Heart right ventricle (tissue), 16 donors: Measurements from ENCODE around the gene SARDH. TPM values are rescaled to one million over a fixed set of nuclear protein-coding genes. Genes with fewer than 3 reads are reported as not detected.
"Not testable (repeated sequence)": the region's sequence is repeated elsewhere in the genome, so short reads cannot be mapped to it uniquely, and the experiment has no call there.

ENCODE experiments used
- ATAC-seq, 8 donors: fragments of 200-7000 bp; cut with Tn5 transposase; one replicate each; pipeline ENCODE4 v1.9.1; 2020; ENCODE audit warnings: mild to moderate bottlenecking in 8 of 8, moderate library complexity in 8 of 8, moderate number of reproducible peaks in 1 of 8
- DNase-seq, 2 donors: peaks; one replicate each; pipeline ENCODE4 v3.0.0-alpha.2; 2020
- H3K27ac ChIP-seq, 10 donors: fragments of 200-600 bp; sonication (generic) in 2 of 10; one replicate each; pipeline versions ENCODE4 v1.5.0 to v1.8.0; 2020 to 2022; ENCODE audit warnings: mild to moderate bottlenecking in 3 of 10
- H3K27me3 ChIP-seq, 7 donors: fragments of 200-600 bp; one replicate each; pipeline ENCODE4 v1.8.0; 2021 to 2022; ENCODE audit warnings: mild to moderate bottlenecking in 2 of 7
- H3K36me3 ChIP-seq, 9 donors: fragments of 200-600 bp; sonication (generic) in 1 of 9; one replicate each; pipeline versions ENCODE4 v1.5.0 to v1.8.0; 2020 to 2022; ENCODE audit warnings: mild to moderate bottlenecking in 2 of 9
- H3K4me1 ChIP-seq, 9 donors: fragments of 200-600 bp; sonication (generic) in 1 of 9; one replicate each; pipeline versions ENCODE4 v1.5.0 to v1.8.0; 2020 to 2022; ENCODE audit warnings: mild to moderate bottlenecking in 4 of 9
- H3K4me3 ChIP-seq, 10 donors: fragments of 200-600 bp; sonication (generic) in 2 of 10; one replicate each; pipeline versions ENCODE4 v1.5.0 to v1.8.0; 2020 to 2022; ENCODE audit warnings: mild to moderate bottlenecking in 7 of 10, moderate library complexity in 2 of 10
- H3K9me3 ChIP-seq, 11 donors: fragments of 200-600 bp in 10 of 11; sonication (generic) in 2 of 11; one replicate each; pipeline versions ENCODE4 v1.5.0 to v1.8.0; 2013 to 2022; ENCODE audit warnings: mild to moderate bottlenecking in 2 of 11, control low read depth in 1 of 11, moderate library complexity in 1 of 11
- CTCF ChIP-seq, 9 donors: fragments of 200-600 bp; sonication (generic) in 2 of 9; IDR thresholded peaks; one replicate each; pipeline versions ENCODE4 v1.5.0 to v1.8.0; 2021 to 2022; ENCODE audit warnings: antibody characterized with exemption in 9 of 9, mild to moderate bottlenecking in 5 of 9, moderate library complexity in 1 of 9
- WGBS, 2 donors: extraction: QIAGEN DNeasy Blood & Tissue Kit; methylation state at CpG; one replicate each; pipeline ENCODE4 v1.1.7; 2013; ENCODE audit warnings: inconsistent platforms in 1 of 2; 5-methylcytosine and 5-hydroxymethylcytosine counted together
- intact Hi-C, 10 donors: fragments of 100-400 bp; cut with DNase I; formaldehyde crosslinking; loops; one replicate each; pipeline versions ENCODE4 v1.11.1 to v1.14.2; 2022
- polyA plus RNA-seq, 2 donors: library from polyadenylated mRNA; stranded (reverse); fragments of 200-250 nt; gene quantifications; one replicate each; pipeline ENCODE4 v1.2.3, GENCODE V29; 2013
- total RNA-seq, 10 donors: library from RNA; stranded (reverse); fragmentation: NEBNext Ultra II Directional in 3 of 10; extraction: Animal tissue kit (Norgen Biotek cat#: 25700) in 3 of 10; gene quantifications; one replicate each; pipeline versions ENCODE4 v1.2.1 to v1.2.4, GENCODE V29; 2021 to 2023
- donor health status: Arrhythmogenic right ventricular cardiomyopathy.
- donor health status: ischemic (EF 13 %, LVEDD 7.1; RV severe dilation, severe dysfunction).
- donor health status: healthy with polysubstance abuse.
- donor health status: DM: no; HTN: yes; CAD: no.
- donor health status: DM: no; HTN: no; CAD: no.
- donor health status: ischemic (EF 25% LVEDD 6.9; RV normal size, moderate dysfunction).
- donor health status: ischemic (EF 25% LVEDD 5.7; RV mildly dilated, moderate dysfunction).
- donor health status: healthy.
- donor health status: DM: yes; HTN: yes; CAD: no.
- donor health status: Ischemic cardiomyopathy.
- donor health status: ischemic (EF 35%, LVEDD 5.7; RV mildly dilated, moderate dysfunction).
- donor health status: nonischemic (EF 11% LVEDD 7.7; RV severe dilation, severe dysfunction).
- donor health status: DM: yes; HTN: yes; CAD: no.
- donor health status: PGD.
- donor health status: ischemic (EF 29% LVEDD 5.4; RV normal size, mild dysfunction).
- donor health status: nonischemic (EF 23%, LVEDD 6.1; RV moderate dilation, normal function).

SARDH gene
- total and polyA plus RNA-seq, 12 donors: 0.28 to 1.8 (median 0.53) TPM

GRCh38 chr9:133767625-133768024 is 29.5 kb upstream of the SARDH start:
- peaks cover 0 to 36% (median 12%) of the 10 kb centered on the region in 11 donors for H3K9me3 ChIP-seq
- peaks cover 0 to 66% (median 10%) of the 10 kb centered on the region in 9 donors for H3K36me3 ChIP-seq
- ATAC-seq (no peak), DNase-seq (peak in 1 of 2 donors; percentile 1)
- 95 to 100% methylated on average over 1 of the region's 1 CpG for WGBS, 2 donors
- no peak overlapping the region for H3K27ac ChIP-seq
- no peaks in the 10 kb centered on the region for H3K27me3 ChIP-seq
- intact Hi-C loops: no loop called here
- no peaks in the 10 kb centered on the region for H3K4me1 ChIP-seq
- TF ChIP-seq CTCF (IDR thresholded peaks at IDR 0.05): no peak
- H3K4me3 ChIP-seq: no peak overlapping the region

- no peak for ATAC-seq
- peaks cover 0 to 63% (median 10%) of the 10 kb centered on the region in 9 donors for H3K36me3 ChIP-seq
Measured at GRCh38 chr9:133767008-133767407, 28.9 kb upstream of the SARDH start.

GRCh38 chr9:133766234-133766633 is 28.1 kb upstream of the SARDH start:
- DNase-seq, H3K27ac ChIP-seq, H3K4me3 ChIP-seq, H3K4me1 ChIP-seq, ATAC-seq, intact Hi-C loops, H3K27me3 ChIP-seq: not testable (repeated sequence)
- WGBS, 2 donors: 86 to 98% methylated on average over 3 of the region's 3 CpGs
- peaks cover 0 to 69% (median 10%) of the 10 kb centered on the region in 9 donors for H3K36me3 ChIP-seq
- H3K9me3 ChIP-seq: peaks cover 0 to 36% (median 12%) of the 10 kb centered on the region in 11 donors

More at GRCh38 chr9:133767008-133767407, 28.9 kb upstream of the SARDH start:
- Histone ChIP-seq H3K4me1 (no peaks in the 10 kb centered on the region), H3K4me3 (no peak overlapping the region), H3K9me3 (peaks cover 0 to 36% (median 12%) of the 10 kb centered on the region in 11 donors), H3K27ac (no peak overlapping the region), H3K27me3 (no peaks in the 10 kb centered on the region)
- intact Hi-C loops: no loop called here
- no peak for DNase-seq
- TF ChIP-seq CTCF (IDR thresholded peaks at IDR 0.05): no peak
- 94 to 98% methylated on average over 1 of the region's 1 CpG for WGBS, 2 donors

GRCh38 chr9:133763272-133764183 is 25.4 kb upstream of the SARDH start:
- no peak for ATAC-seq
- intact Hi-C loops: no loop called here

More at GRCh38 chr9:133763272-133764183, 25.4 kb upstream of the SARDH start:
- no peak overlapping the region for H3K27ac ChIP-seq
- H3K9me3 ChIP-seq: peaks cover 0 to 36% (median 12%) of the 10 kb centered on the region in 11 donors
- H3K4me1 ChIP-seq: no peaks in the 10 kb centered on the region
- H3K36me3 ChIP-seq: peaks cover 0 to 58% (median 10%) of the 10 kb centered on the region in 9 donors
- TF ChIP-seq CTCF (IDR thresholded peaks at IDR 0.05): no peak
- H3K27me3 ChIP-seq: no peaks in the 10 kb centered on the region
- H3K4me3 ChIP-seq: no peak overlapping the region
- 89% methylated on average over 26 of the region's 26 CpGs for whole genome bisulfite sequencing, 2 donors
- DNase-seq: peak in 1 of 2 donors; percentile 1
